Hindlimb muscle (tissue), 1 donor: ENCODE data around the gene NUDT16L1. TPM values are rescaled to one million over a fixed set of nuclear protein-coding genes. Genes with fewer than 3 reads are reported as not detected.
A peak's percentile ranks its signal among the peaks of the same experiment; 100 is the strongest.

Source experiments
- DNase-seq: peaks from one replicate; pipeline ENCODE4 v3.0.0-alpha.2; 2013
- polyA plus RNA-seq: library from polyadenylated mRNA; unstranded; fragments of 120-200 nt; gene quantifications from one replicate; pipeline ENCODE4 v1.2.1, GENCODE V29; 2013; ENCODE audit not compliant: insufficient read length

Gene NUDT16L1
- polyA plus RNA-seq = 29.2 TPM

GRCh38 chr16:4693296-4693955, at the start of gene NUDT16L1:
Gene NUDT16L1 (plus strand): TSS chr16:4693562. CDS start chr16:4693727, 165 bp downstream.
- DNase-seq = peak; percentile 97

- no peak for DNase-seq
Observed at GRCh38 chr16:4646773-4647643, 46.4 kb upstream of the NUDT16L1 start.

- DNase-seq = no peak
Observed at GRCh38 chr16:4647644-4647980, 45.8 kb upstream of the NUDT16L1 start.

- DNase-seq = no peak
Observed at GRCh38 chr16:4648917-4649316, 44.4 kb upstream of the NUDT16L1 start.

- DNase-seq = no peak
Observed at GRCh38 chr16:4649744-4650442, 43.5 kb upstream of the NUDT16L1 start.

GRCh38 chr16:4650443-4651074, 42.8 kb upstream of the NUDT16L1 start:
- DNase-seq = peak; percentile 19

GRCh38 chr16:4651827-4652226, 41.5 kb upstream of the NUDT16L1 start:
- DNase-seq = no peak

- no peak for DNase-seq
Observed at GRCh38 chr16:4652561-4652960, 40.8 kb upstream of the NUDT16L1 start.

GRCh38 chr16:4654011-4654963, 39.1 kb upstream of the NUDT16L1 start:
- DNase-seq = no peak

- no peak for DNase-seq
Observed at GRCh38 chr16:4654964-4655590, 38.3 kb upstream of the NUDT16L1 start.

GRCh38 chr16:4655801-4656200, 37.6 kb upstream of the NUDT16L1 start:
- no peak for DNase-seq

- no peak for DNase-seq
Observed at GRCh38 chr16:4656221-4656620, 37.1 kb upstream of the NUDT16L1 start.

GRCh38 chr16:4656695-4657686, 36.4 kb upstream of the NUDT16L1 start:
- DNase-seq = no peak

GRCh38 chr16:4659363-4660353, 33.7 kb upstream of the NUDT16L1 start:
- no peak for DNase-seq

GRCh38 chr16:4660454-4661007, 32.8 kb upstream of the NUDT16L1 start:
- no peak for DNase-seq

- DNase-seq = no peak
Observed at GRCh38 chr16:4661661-4662060, 31.7 kb upstream of the NUDT16L1 start.

- no peak for DNase-seq
Observed at GRCh38 chr16:4663465-4663776, 29.9 kb upstream of the NUDT16L1 start.

- DNase-seq = peak; percentile 48
Observed at GRCh38 chr16:4663777-4664465, 29.4 kb upstream of the NUDT16L1 start.
